Measurements from ENCODE around the gene TACR1.

DNA sequence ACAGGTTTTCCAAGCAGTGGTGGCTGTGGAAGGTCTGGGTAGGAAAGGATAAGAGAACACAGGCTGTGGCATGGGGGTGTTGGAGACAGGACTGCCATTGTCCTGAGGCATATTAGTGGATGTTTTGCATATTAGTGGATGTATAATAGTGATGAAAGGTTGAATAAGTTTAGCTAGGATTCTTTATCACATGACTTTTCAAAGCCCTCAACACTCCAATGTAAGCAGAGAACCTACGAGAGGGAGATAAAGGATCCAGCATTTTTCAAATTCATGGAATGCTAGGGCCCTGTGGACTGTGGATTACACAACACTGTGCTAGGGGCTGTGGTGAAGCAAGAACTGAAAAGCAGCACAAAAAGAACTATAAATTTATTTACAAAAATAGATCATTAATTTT lies 177.6 kb downstream of the TACR1 start:
- TF ChIP-seq, protein P1, sequence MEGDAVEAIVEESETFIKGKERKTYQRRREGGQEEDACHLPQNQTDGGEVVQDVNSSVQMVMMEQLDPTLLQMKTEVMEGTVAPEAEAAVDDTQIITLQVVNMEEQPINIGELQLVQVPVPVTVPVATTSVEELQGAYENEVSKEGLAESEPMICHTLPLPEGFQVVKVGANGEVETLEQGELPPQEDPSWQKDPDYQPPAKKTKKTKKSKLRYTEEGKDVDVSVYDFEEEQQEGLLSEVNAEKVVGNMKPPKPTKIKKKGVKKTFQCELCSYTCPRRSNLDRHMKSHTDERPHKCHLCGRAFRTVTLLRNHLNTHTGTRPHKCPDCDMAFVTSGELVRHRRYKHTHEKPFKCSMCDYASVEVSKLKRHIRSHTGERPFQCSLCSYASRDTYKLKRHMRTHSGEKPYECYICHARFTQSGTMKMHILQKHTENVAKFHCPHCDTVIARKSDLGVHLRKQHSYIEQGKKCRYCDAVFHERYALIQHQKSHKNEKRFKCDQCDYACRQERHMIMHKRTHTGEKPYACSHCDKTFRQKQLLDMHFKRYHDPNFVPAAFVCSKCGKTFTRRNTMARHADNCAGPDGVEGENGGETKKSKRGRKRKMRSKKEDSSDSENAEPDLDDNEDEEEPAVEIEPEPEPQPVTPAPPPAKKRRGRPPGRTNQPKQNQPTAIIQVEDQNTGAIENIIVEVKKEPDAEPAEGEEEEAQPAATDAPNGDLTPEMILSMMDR (IDR thresholded peaks at IDR 0.05): no peak
- TF ChIP-seq POLR2A (IDR thresholded peaks at IDR 0.05; ENCODE audit: low read depth) (no peak), EP300 (IDR thresholded peaks at IDR 0.05) (no peak), POLR2AphosphoS5 (IDR thresholded peaks at IDR 0.05) (no peak)
